H1 (cell line): ENCODE measurements around the gene TSPOAP1. TPM values are rescaled to one million over a fixed set of nuclear protein-coding genes. Genes with fewer than 3 reads are reported as not detected.

Experiments used
- CTCF ChIA-PET: fragments of 300-600 bp; sonication (Branson Sonifier 250); formaldehyde crosslinking; loops from one replicate; lab custom pipeline; 2021; ENCODE audit not compliant: partially characterized antibody; lab: Charles Lee
- POLR2A ChIA-PET: fragments of 300-600 bp; sonication (Branson Sonifier 250); formaldehyde crosslinking; loops from one replicate; lab custom pipeline; 2021; ENCODE audit warnings: inconsistent platforms; ENCODE audit not compliant: partially characterized antibody; lab: Charles Lee
- DNase-seq, 2 experiments: peaks; one replicate each; pipeline versions ENCODE4 v3.0.0 to v3.0.0-alpha.2; 2010 to 2022; ENCODE audit warnings: low spot score in 2 of 2, low read depth in 1 of 2, mixed read lengths in 1 of 2
- FAIRE-seq: peaks from 2 replicates; lab custom pipeline; 2011; peaks lifted over from hg19 to GRCh38; lab: Jason Lieb, UNC
- H2AFZ ChIP-seq: 2 replicates; pipeline ENCODE4 v1.8.1; 2012; ENCODE audit warnings: low read length, inconsistent platforms
- H2AK5ac ChIP-seq: 2 replicates; pipeline ENCODE4 v1.6.1; 2013; ENCODE audit warnings: low read depth, low read length
- H2BK120ac ChIP-seq: replicated peaks from 2 replicates; pipeline ENCODE3; 2013; ENCODE audit warnings: low read depth, low read length, inconsistent platforms
- H2BK12ac ChIP-seq: 2 replicates; pipeline ENCODE4 v1.6.1; 2013; ENCODE audit warnings: low read depth, low read length
- H2BK15ac ChIP-seq: 2 replicates; pipeline ENCODE4 v1.6.1; 2013; ENCODE audit warnings: low read length
- H2BK20ac ChIP-seq: 2 replicates; pipeline ENCODE4 v1.6.1; 2013; ENCODE audit warnings: low read length
- H2BK5ac ChIP-seq: 2 replicates; pipeline ENCODE4 v1.6.1; 2013; ENCODE audit warnings: low read depth, low read length
- H3K14ac ChIP-seq: 2 replicates; pipeline ENCODE4 v1.6.1; 2013; ENCODE audit warnings: inconsistent platforms; ENCODE audit not compliant: insufficient read length
- H3K18ac ChIP-seq: 2 replicates; pipeline ENCODE4 v1.6.1; 2013; ENCODE audit warnings: low read length; ENCODE audit errors: extremely low read depth
- H3K23ac ChIP-seq: 2 replicates; pipeline ENCODE4 v1.6.1; 2013; ENCODE audit warnings: inconsistent platforms; ENCODE audit not compliant: insufficient read length
- H3K23me2 ChIP-seq: 2 replicates; pipeline ENCODE4 v1.6.1; 2013; ENCODE audit warnings: low read depth, low read length
- H3K27ac ChIP-seq: 2 replicates; pipeline ENCODE4 v1.6.1; 2011; ENCODE audit warnings: low read depth, low read length, inconsistent platforms
- H3K27me3 ChIP-seq, 4 experiments: replicated peaks in 1 of 4; 1 replicate in 1 of 4; 2 replicates in 3 of 4; pipeline versions ENCODE4 v1.6.1 to v1.8.1; 2011 to 2013; ENCODE audit warnings: low read length in 3 of 4, mild to moderate bottlenecking in 3 of 4, inconsistent platforms in 2 of 4, mixed read lengths in 2 of 4, moderate library complexity in 1 of 4; ENCODE audit not compliant: control insufficient read depth in 3 of 4, insufficient read depth in 3 of 4; ENCODE audit errors: extremely low read depth in 1 of 4
- H3K36me3 ChIP-seq, 4 experiments: 2 replicates each; pipeline versions ENCODE4 v1.6.1 to v1.8.1; 2011 to 2013; ENCODE audit warnings: mild to moderate bottlenecking in 4 of 4, low read length in 3 of 4, moderate library complexity in 2 of 4, control low read depth in 1 of 4, inconsistent platforms in 1 of 4; ENCODE audit not compliant: insufficient read depth in 4 of 4, control insufficient read depth in 2 of 4
- H3K4ac ChIP-seq: replicated peaks from 2 replicates; pipeline ENCODE3; 2013; ENCODE audit warnings: low read length, low read depth, mixed read lengths, inconsistent platforms; ENCODE audit not compliant: insufficient read length
- H3K4me1 ChIP-seq, 4 experiments: replicated peaks in 1 of 4; 1 replicate in 1 of 4; 2 replicates in 3 of 4; pipeline versions ENCODE4 v1.6.1 to v1.8.1; 2011 to 2013; ENCODE audit warnings: low read length in 3 of 4, inconsistent platforms in 2 of 4, mixed read lengths in 1 of 4; ENCODE audit not compliant: insufficient read depth in 4 of 4, control insufficient read depth in 3 of 4
- H3K4me2 ChIP-seq, 2 experiments: 2 replicates each; pipeline versions ENCODE4 v1.6.1 to v1.8.1; 2011 to 2013; ENCODE audit warnings: low read depth in 2 of 2, low read length in 2 of 2, control low read depth in 1 of 2, inconsistent platforms in 1 of 2, mild to moderate bottlenecking in 1 of 2; ENCODE audit not compliant: insufficient read depth in 1 of 2
- H3K4me3 ChIP-seq, 4 experiments: fragments of 200-600, 300-600 bp in 1 of 4; sonication (generic), shearing (Covaris generic), sonication (Bioruptor Twin) in 1 of 4; 2 replicates each; pipeline versions ENCODE4 v1.5.1 to v1.8.1; 2011 to 2016; ENCODE audit warnings: low read length in 4 of 4, low read depth in 3 of 4, control low read depth in 2 of 4, inconsistent platforms in 2 of 4, mild to moderate bottlenecking in 2 of 4, mixed read lengths in 1 of 4, moderate library complexity in 1 of 4; ENCODE audit not compliant: insufficient read depth in 2 of 4; ENCODE audit errors: extremely low read depth in 1 of 4
- H3K56ac ChIP-seq: replicated peaks from 2 replicates; pipeline ENCODE3; 2013; ENCODE audit warnings: low read depth, mild to moderate bottlenecking, mixed read lengths, low read length, inconsistent platforms; ENCODE audit not compliant: insufficient read length
- H3K79me1 ChIP-seq: 2 replicates; pipeline ENCODE4 v1.6.1; 2013; ENCODE audit warnings: low read depth, low read length, control low read depth
- H3K79me2 ChIP-seq, 2 experiments: 2 replicates each; pipeline versions ENCODE4 v1.6.1 to v1.8.1; 2012 to 2013; ENCODE audit warnings: low read length in 2 of 2, mild to moderate bottlenecking in 2 of 2, inconsistent platforms in 1 of 2; ENCODE audit not compliant: insufficient read depth in 2 of 2, control insufficient read depth in 1 of 2
- H3K9ac ChIP-seq, 4 experiments: replicated peaks in 1 of 4; 1 replicate in 1 of 4; 2 replicates in 3 of 4; pipeline versions ENCODE4 v1.6.1 to v1.8.1; 2011 to 2013; ENCODE audit warnings: low read depth in 3 of 4, low read length in 3 of 4, control low read depth in 2 of 4, mild to moderate bottlenecking in 2 of 4, moderate library complexity in 2 of 4, inconsistent platforms in 1 of 4; ENCODE audit errors: extremely low read depth in 1 of 4
- H3K9me3 ChIP-seq, 2 experiments: 2 replicates each; pipeline versions ENCODE4 v1.6.1 to v1.8.1; 2012 to 2013; ENCODE audit warnings: mild to moderate bottlenecking in 2 of 2, moderate library complexity in 2 of 2, control low read depth in 1 of 2, inconsistent platforms in 1 of 2, low read depth in 1 of 2, low read length in 1 of 2, mixed read lengths in 1 of 2; ENCODE audit not compliant: insufficient read depth in 2 of 2
- H4K20me1 ChIP-seq, 2 experiments: replicated peaks in 1 of 2; 2 replicates each; pipeline versions ENCODE3 to v1.8.1; 2011 to 2013; ENCODE audit warnings: inconsistent platforms in 2 of 2, low read length in 2 of 2, mild to moderate bottlenecking in 1 of 2; ENCODE audit not compliant: insufficient read depth in 2 of 2, control insufficient read depth in 1 of 2
- H4K5ac ChIP-seq: 2 replicates; pipeline ENCODE4 v1.6.1; 2013; ENCODE audit warnings: low read length, low read depth, mixed read lengths, inconsistent platforms; ENCODE audit not compliant: insufficient read length
- H4K8ac ChIP-seq: 2 replicates; pipeline ENCODE4 v1.8.0; 2013; ENCODE audit warnings: mild to moderate bottlenecking, moderate library complexity, low read length, inconsistent platforms; ENCODE audit not compliant: insufficient read depth; ENCODE audit errors: extremely low read depth
- H4K91ac ChIP-seq: replicated peaks from 2 replicates; pipeline ENCODE3; 2013; ENCODE audit warnings: low read length, mixed read lengths, inconsistent platforms; ENCODE audit not compliant: insufficient read length
- RAD21 ChIP-seq, 2 experiments: IDR thresholded peaks in 1 of 2; conservative IDR thresholded peaks in 1 of 2; 2 replicates each; pipeline ENCODE4 v1.6.1; 2011; ENCODE audit warnings: low read depth in 2 of 2, low read length in 2 of 2, improper control_type of control experiment in 1 of 2, inconsistent platforms in 1 of 2, mild to moderate bottlenecking in 1 of 2, moderate library complexity in 1 of 2
- TAF1 ChIP-seq: IDR thresholded peaks from 2 replicates; pipeline ENCODE4 v1.6.1; 2011; ENCODE audit warnings: mild to moderate bottlenecking, low read depth, low read length
- WGBS, 2 experiments: shearing (Covaris generic) in 1 of 2; methylation state at CpG; one replicate each; pipeline versions ENCODE4 v1.1.6 to v1.1.7; 2013 to 2015; ENCODE audit warnings: low lambda C conversion rate in 2 of 2, mixed read lengths in 2 of 2, inconsistent platforms in 1 of 2, low coverage in 1 of 2, missing lambda C conversion rate in 1 of 2; ENCODE audit not compliant: insufficient replicate concordance in 2 of 2, insufficient coverage in 1 of 2, insufficient read length in 1 of 2; ENCODE audit errors: extremely low coverage in 1 of 2, missing lambda C conversion rate in 1 of 2; 5-methylcytosine and 5-hydroxymethylcytosine counted together
- polyA plus RNA-seq, 7 experiments: library from polyadenylated mRNA; depleted of rRNA in 3 of 7; stranded (reverse) in 5 of 7; unstranded in 2 of 7; fragments of >200 nt in 5 of 7; fragments of 200-250 nt in 2 of 7; gene quantifications; 1 replicate in 5 of 7; 2 replicates in 1 of 7; 4 replicates in 1 of 7; pipeline versions ENCODE4 v1.2.1 to v1.2.3, GENCODE V29; 2011 to 2013; ENCODE audit warnings: missing spikeins in 2 of 7, mixed read lengths in 2 of 7
- total RNA-seq: library from RNA; stranded (reverse); fragmentation: NEBNext Ultra II Directional; extraction: Animal tissue kit (Norgen Biotek cat#: 25700); gene quantifications from 2 replicates; pipeline ENCODE4 v1.2.1, GENCODE V29; 2021
- TF ChIP-seq, protein P1 (sequence below): IDR thresholded peaks from 2 replicates; pipeline ENCODE4 v1.6.1; 2012; ENCODE audit warnings: inconsistent platforms

Gene TSPOAP1
- total and polyA plus RNA-seq, 2 of the 8 experiments (the other 6 are each of a cell fraction or from before 2014, with no cell fraction given): 7.6 to 9.2 TPM

DNA sequence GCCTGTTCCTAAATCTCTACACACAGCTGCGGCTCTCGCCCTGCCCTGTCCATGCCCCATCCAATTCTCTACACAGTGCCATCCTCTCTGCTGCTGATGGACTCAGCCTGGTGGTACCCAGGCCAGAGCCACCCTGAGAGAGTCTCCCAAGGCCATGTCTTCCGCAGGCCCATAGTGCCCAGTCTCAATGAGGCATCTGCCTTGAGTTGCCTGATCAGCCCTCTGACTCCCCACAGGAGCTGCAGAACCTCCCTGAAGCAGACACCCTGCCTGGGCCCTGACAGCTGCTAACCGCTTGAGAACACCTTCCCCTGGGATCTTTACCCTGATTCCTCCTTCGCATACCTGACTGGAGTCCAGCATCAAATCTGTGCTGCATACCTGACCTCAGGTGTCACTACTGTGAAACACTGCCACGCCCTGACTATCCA lies 13.3 kb downstream of the TSPOAP1 start:
- no peak overlapping the region for H3K4me2 ChIP-seq
- no peaks in the 10 kb centered on the region for H4K20me1 ChIP-seq
- no peak overlapping the region for H3K9ac ChIP-seq
- no peaks in the 10 kb centered on the region for H3K79me1 ChIP-seq
- no peak overlapping the region; the same call in 1 of the 2 replicates for H4K8ac ChIP-seq
- H2BK15ac ChIP-seq: no peak overlapping the region
- H2AK5ac ChIP-seq: no peak overlapping the region
- H3K23ac ChIP-seq: no peak overlapping the region
- POLR2A ChIA-PET: interaction anchor here (1.5 to 2.9 kb wide), 3 partner anchors 11 to 22 kb away, joined by 5 to 8 read pairs (median 6); no protein-coding TSS in a partner anchor
- H3K4ac ChIP-seq: no peak overlapping the region
- H3K18ac ChIP-seq: no peak overlapping the region
- no peak overlapping the region for H3K14ac ChIP-seq
- no peak overlapping the region for H2AFZ ChIP-seq
- WGBS, 2 experiments: 93% methylated on average over 6 of the region's 6 CpGs; no CpG with 5 or more reads in 1 of the 2 experiments
- no peak overlapping the region for H2BK20ac ChIP-seq
- no peak overlapping the region for H3K27ac ChIP-seq
- H3K79me2 ChIP-seq: no peaks in the 10 kb centered on the region
- H3K56ac ChIP-seq: no peak overlapping the region
- CTCF ChIA-PET: interaction anchor here (0.8 to 21.9 kb wide), 15 partner anchors 10 to 142 kb away, joined by 3 to 384 read pairs (median 6); partner anchors contain the start of genes RNF43 and TSPOAP1
- H2BK120ac ChIP-seq: no peak overlapping the region
- no peak overlapping the region for H3K4me3 ChIP-seq
- H4K5ac ChIP-seq: no peak overlapping the region
- H4K91ac ChIP-seq: no peak overlapping the region
- no peaks in the 10 kb centered on the region for H3K36me3 ChIP-seq
- H3K9me3 ChIP-seq: no peaks in the 10 kb centered on the region
- peak in 1 of 2 experiments; percentile 23 for DNase-seq
- TF ChIP-seq TAF1: no peak
- TF ChIP-seq, protein P1, sequence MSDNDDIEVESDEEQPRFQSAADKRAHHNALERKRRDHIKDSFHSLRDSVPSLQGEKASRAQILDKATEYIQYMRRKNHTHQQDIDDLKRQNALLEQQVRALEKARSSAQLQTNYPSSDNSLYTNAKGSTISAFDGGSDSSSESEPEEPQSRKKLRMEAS: no peak
- TF ChIP-seq RAD21 (IDR thresholded peaks at IDR 0.05 in 1 of 2, conservative IDR thresholded peaks at IDR 0.05 in 1 of 2; ENCODE audit: low read depth in 2 of 2, low read length in 2 of 2): no peak
- FAIRE-seq: no peak
- H2BK12ac ChIP-seq: no peak overlapping the region
- no peaks in the 10 kb centered on the region; the same call in 1 of the 2 replicates for H3K23me2 ChIP-seq
- H3K4me1 ChIP-seq: no peaks in the 10 kb centered on the region
- no peaks in the 10 kb centered on the region; a peak in 1 of 7 replicates for H3K27me3 ChIP-seq
- H2BK5ac ChIP-seq: no peak overlapping the region
